Suppressor macrophage (primary cell): ENCODE results near the gene DDX4.
"Not testable (repeated sequence)": the region's sequence is repeated elsewhere in the genome, so short reads cannot be mapped to it uniquely, and the experiment has no call there.

ENCODE experiments used
- DNase-seq, 4 experiments: peaks; one replicate each; pipeline ENCODE4 v3.0.0-alpha.2; 2020 to 2022
- total RNA-seq, 17 experiments: gene quantifications; one replicate each; lab custom pipeline; 2026; ENCODE audit warnings: mixed read lengths in 6 of 17, inconsistent platforms in 3 of 17; lab: John Stamatoyannopoulos, UW

DDX4 gene
- 0 to 2.3 (median 0) reads per million in 17 experiments for total RNA-seq

- no peak for DNase-seq
These were observed at the start of gene DDX4 for GRCh38 chr5:55737793-55738192. Gene DDX4, plus strand, starts transcription at chr5:55738061. Its CDS starts 903 bp downstream, at chr5:55738964.

- DNase-seq = peak in 3 of 4 experiments; percentile 18 to 61 (median 53)
These were observed 46.4 kb upstream of the DDX4 start for GRCh38 chr5:55691265-55692105.

- no peak for DNase-seq
These were observed 45.8 kb upstream of the DDX4 start for GRCh38 chr5:55692106-55692417.

- no peak for DNase-seq
These were observed 45.4 kb upstream of the DDX4 start for GRCh38 chr5:55692509-55692908.

- peak in 2 of 4 experiments; percentile 18 to 20 for DNase-seq
These were observed 43.6 kb upstream of the DDX4 start for GRCh38 chr5:55694152-55694830.

GRCh38 chr5:55696704-55697103, 41.2 kb upstream of the DDX4 start:
- not testable (repeated sequence) for DNase-seq

GRCh38 chr5:55699041-55699688, 38.7 kb upstream of the DDX4 start:
- DNase-seq = no peak

- no peak for DNase-seq
These were observed 37.1 kb upstream of the DDX4 start for GRCh38 chr5:55700745-55701144.

GRCh38 chr5:55701462-55702103, 36.3 kb upstream of the DDX4 start:
- no peak for DNase-seq

GRCh38 chr5:55702598-55703345, 35.1 kb upstream of the DDX4 start:
- peak in 2 of 4 experiments; percentile 45 to 52 for DNase-seq

- no peak for DNase-seq
These were observed 31.6 kb upstream of the DDX4 start for GRCh38 chr5:55706230-55706629.

GRCh38 chr5:55708732-55709131, 29.1 kb upstream of the DDX4 start:
- no peak for DNase-seq

- DNase-seq = peak in 1 of 4 experiments; percentile 3
These were observed 26.3 kb upstream of the DDX4 start for GRCh38 chr5:55711507-55712022.

- DNase-seq = peak; percentile 96 to 98 (median 98)
These were observed 25.6 kb upstream of the DDX4 start, which contains the start of gene SLC38A9 for GRCh38 chr5:55712023-55712859. Gene SLC38A9, minus strand, starts transcription at chr5:55712324. Its CDS starts 14,366 bp downstream, at chr5:55697958.

- DNase-seq = no peak
These were observed 24.0 kb upstream of the DDX4 start for GRCh38 chr5:55713871-55714270.

GRCh38 chr5:55714339-55714738, 23.5 kb upstream of the DDX4 start:
- no peak for DNase-seq

GRCh38 chr5:55714749-55715148, 23.1 kb upstream of the DDX4 start:
- no peak for DNase-seq

- DNase-seq = no peak
These were observed 22.3 kb upstream of the DDX4 start for GRCh38 chr5:55715519-55716078.

GRCh38 chr5:55719026-55719425, 18.8 kb upstream of the DDX4 start:
- not testable (repeated sequence) for DNase-seq

- no peak for DNase-seq
These were observed 17.6 kb upstream of the DDX4 start for GRCh38 chr5:55720188-55720703.
